ENCODE measurements around the gene NPR3. TPM values are rescaled to one million over a fixed set of nuclear protein-coding genes. Genes with fewer than 3 reads are reported as not detected.

Gene NPR3
- total RNA-seq, result under 1 TPM; 0.05 to 0.16 TPM

DNA sequence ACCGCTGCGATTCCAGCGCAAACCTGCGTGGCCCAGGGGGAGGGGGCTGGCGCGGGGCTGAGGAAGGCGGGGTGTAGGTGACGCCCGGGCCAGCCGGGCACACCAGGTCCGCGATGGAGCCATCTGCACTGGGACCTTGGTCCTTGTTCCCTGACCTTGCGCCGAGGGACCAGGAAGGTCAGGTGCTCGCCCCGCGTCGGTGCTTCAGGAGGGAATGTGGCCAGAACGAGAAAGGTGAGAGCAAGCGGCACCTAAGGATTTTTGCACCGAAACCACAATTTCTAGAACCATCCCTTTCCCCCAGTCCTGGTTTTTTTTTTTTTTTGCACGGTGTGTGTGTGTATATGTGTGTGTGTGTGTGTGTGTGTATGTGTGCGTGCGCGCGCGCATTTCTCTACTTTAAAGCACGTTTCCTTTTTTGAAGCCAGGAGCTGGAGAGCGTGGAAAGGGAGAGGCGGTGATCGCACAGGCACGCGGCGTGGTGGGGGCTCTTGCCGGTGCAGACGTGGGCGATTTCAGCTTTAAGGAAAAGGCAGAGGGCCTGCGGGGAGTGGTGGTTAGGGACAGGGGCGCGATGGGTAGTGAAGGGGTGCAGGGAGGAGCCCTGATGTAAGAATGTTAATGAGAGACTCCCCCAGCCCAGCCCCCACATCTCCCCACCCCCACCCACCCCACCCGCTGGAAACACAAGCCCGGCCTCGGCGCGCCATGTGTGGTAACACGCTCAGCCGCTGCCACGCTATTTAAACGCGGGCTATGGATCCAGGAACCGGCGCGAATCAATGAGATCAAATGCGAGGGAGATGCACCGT, at the start of gene NPR3:
Gene NPR3, plus strand, starts transcription at position 772 of the 812 bp plus-strand sequence. CDS start 456 bp downstream, outside the sequence.
- peak; percentile 17 for DNase-seq
- intact Hi-C loops (cut with micrococcal nuclease), result no loop called here
- H3K36me3 Mint-ChIP-seq (ENCODE audit: low read depth), result no peaks in the 10 kb centered on the region
- peak within 1 kb of the TSS; percentile 63 for H3K4me3 Mint-ChIP-seq
- H3K27me3 Mint-ChIP-seq, result peaks cover 60% of the 10 kb centered on the region
- no peak within 1 kb of the TSS for H3K27ac Mint-ChIP-seq
- peaks cover 35% of the 10 kb centered on the region for H3K4me1 Mint-ChIP-seq (ENCODE audit: low read depth)
- no peaks in the 10 kb centered on the region for H3K9me3 Mint-ChIP-seq
- POLR2A ChIA-PET, result no interaction called here
- CTCF ChIA-PET, result interaction anchor here (1.2 kb wide), 1 partner anchor 48 kb away, joined by 3 read pairs; no protein-coding TSS in a partner anchor
- no peak for ATAC-seq
- TF ChIP-seq, protein P1, sequence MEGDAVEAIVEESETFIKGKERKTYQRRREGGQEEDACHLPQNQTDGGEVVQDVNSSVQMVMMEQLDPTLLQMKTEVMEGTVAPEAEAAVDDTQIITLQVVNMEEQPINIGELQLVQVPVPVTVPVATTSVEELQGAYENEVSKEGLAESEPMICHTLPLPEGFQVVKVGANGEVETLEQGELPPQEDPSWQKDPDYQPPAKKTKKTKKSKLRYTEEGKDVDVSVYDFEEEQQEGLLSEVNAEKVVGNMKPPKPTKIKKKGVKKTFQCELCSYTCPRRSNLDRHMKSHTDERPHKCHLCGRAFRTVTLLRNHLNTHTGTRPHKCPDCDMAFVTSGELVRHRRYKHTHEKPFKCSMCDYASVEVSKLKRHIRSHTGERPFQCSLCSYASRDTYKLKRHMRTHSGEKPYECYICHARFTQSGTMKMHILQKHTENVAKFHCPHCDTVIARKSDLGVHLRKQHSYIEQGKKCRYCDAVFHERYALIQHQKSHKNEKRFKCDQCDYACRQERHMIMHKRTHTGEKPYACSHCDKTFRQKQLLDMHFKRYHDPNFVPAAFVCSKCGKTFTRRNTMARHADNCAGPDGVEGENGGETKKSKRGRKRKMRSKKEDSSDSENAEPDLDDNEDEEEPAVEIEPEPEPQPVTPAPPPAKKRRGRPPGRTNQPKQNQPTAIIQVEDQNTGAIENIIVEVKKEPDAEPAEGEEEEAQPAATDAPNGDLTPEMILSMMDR (IDR thresholded peaks at IDR 0.05), result no peak

- Mint-ChIP-seq H3K9me3 (peaks cover 9% of the 10 kb centered on the region), H3K4me3 (no peak overlapping the region), H3K27me3 (no peaks in the 10 kb centered on the region), H3K4me1 (ENCODE audit: low read depth) (no peaks in the 10 kb centered on the region), H3K27ac (no peak overlapping the region), H3K36me3 (ENCODE audit: low read depth) (no peaks in the 10 kb centered on the region)
- no peak for ATAC-seq
- TF ChIP-seq, protein P1 (IDR thresholded peaks at IDR 0.05), result no peak
- POLR2A ChIA-PET, result no interaction called here
- no peak for DNase-seq
- intact Hi-C loops (cut with micrococcal nuclease), result no loop called here
- CTCF ChIA-PET, result no interaction called here
Measured at GRCh38 chr5:32664523-32664922, 46.6 kb upstream of the NPR3 start.

DNA sequence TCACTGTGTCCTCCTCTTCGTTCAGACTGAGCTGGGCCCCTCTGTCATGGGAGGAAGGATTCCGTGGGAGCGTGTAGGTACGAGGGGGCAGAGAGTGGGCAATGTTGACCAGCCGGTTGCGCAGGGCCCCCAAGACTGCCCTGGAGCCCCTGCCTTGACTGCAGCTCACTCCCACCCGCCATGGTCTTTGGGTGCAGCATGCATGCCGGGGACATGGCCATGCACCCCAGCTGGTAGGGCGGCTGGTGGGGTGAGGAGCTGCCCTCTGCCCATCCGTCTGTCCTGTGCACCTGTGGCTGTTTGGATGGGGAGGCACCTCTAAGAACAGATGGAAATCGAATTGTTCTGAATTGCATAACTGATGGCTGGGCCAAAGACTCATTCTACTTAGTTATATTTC, 42.6 kb upstream of the NPR3 start:
- no peaks in the 10 kb centered on the region for H3K27me3 Mint-ChIP-seq
- H3K27ac Mint-ChIP-seq, result no peak overlapping the region
- intact Hi-C loops (cut with micrococcal nuclease), result no loop called here
- ATAC-seq (no peak), DNase-seq (no peak)
- POLR2A ChIA-PET, result no interaction called here
- CTCF ChIA-PET, result no interaction called here
- H3K4me1 Mint-ChIP-seq (ENCODE audit: low read depth), result no peaks in the 10 kb centered on the region
- H3K4me3 Mint-ChIP-seq, result no peak overlapping the region
- peaks cover 10% of the 10 kb centered on the region for H3K9me3 Mint-ChIP-seq
- TF ChIP-seq, protein P1 (IDR thresholded peaks at IDR 0.05), result no peak
- no peaks in the 10 kb centered on the region for H3K36me3 Mint-ChIP-seq (ENCODE audit: low read depth)

- POLR2A ChIA-PET, result no interaction called here
- Mint-ChIP-seq H3K9me3 (peaks cover 8% of the 10 kb centered on the region), H3K4me1 (ENCODE audit: low read depth) (no peaks in the 10 kb centered on the region), H3K4me3 (no peak overlapping the region), H3K27ac (no peak overlapping the region), H3K36me3 (ENCODE audit: low read depth) (no peaks in the 10 kb centered on the region), H3K27me3 (no peaks in the 10 kb centered on the region)
- CTCF ChIA-PET, result no interaction called here
- TF ChIP-seq, protein P1 (IDR thresholded peaks at IDR 0.05), result no peak
- DNase-seq (no peak), ATAC-seq (no peak)
- intact Hi-C loops (cut with micrococcal nuclease), result no loop called here
Measured at GRCh38 chr5:32673272-32673671, 37.8 kb upstream of the NPR3 start.

DNA sequence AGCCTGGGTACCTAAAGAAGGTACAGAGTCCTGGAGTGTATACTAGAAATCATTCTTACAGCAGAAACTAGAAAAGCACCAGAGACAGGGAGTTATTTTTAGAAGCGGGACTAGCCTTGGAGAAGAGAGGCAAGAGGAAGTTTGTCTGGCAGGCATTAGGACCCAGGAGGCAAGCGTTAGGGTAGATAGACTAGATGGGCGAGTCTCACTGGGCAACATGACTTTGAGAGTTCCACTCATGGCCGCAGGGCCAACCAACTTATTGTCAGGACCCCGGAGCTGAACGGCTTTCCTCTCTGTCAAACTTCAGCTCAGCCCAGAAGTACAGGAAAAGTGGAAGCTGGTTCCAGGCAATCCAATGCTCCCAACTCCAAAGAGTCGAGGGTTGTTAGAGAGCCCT, 34.1 kb upstream of the NPR3 start:
- Mint-ChIP-seq H3K9me3 (peaks cover 2% of the 10 kb centered on the region), H3K4me3 (no peak overlapping the region), H3K27me3 (no peaks in the 10 kb centered on the region), H3K36me3 (ENCODE audit: low read depth) (no peaks in the 10 kb centered on the region), H3K27ac (no peak overlapping the region), H3K4me1 (ENCODE audit: low read depth) (no peaks in the 10 kb centered on the region)
- intact Hi-C loops (cut with micrococcal nuclease), result no loop called here
- no peak for ATAC-seq
- TF ChIP-seq, protein P1 (IDR thresholded peaks at IDR 0.05), result no peak
- CTCF ChIA-PET, result no interaction called here
- POLR2A ChIA-PET, result no interaction called here
- no peak for DNase-seq
